ENCODE results near the gene ETFB. TPM values are rescaled to one million over a fixed set of nuclear protein-coding genes. Genes with fewer than 3 reads are reported as not detected.
A peak's percentile ranks its signal among the peaks of the same experiment; 100 is the strongest.

The ETFB gene
- total and polyA plus RNA-seq, 7 donors: 59.5 to 361 (median 158) TPM

DNA sequence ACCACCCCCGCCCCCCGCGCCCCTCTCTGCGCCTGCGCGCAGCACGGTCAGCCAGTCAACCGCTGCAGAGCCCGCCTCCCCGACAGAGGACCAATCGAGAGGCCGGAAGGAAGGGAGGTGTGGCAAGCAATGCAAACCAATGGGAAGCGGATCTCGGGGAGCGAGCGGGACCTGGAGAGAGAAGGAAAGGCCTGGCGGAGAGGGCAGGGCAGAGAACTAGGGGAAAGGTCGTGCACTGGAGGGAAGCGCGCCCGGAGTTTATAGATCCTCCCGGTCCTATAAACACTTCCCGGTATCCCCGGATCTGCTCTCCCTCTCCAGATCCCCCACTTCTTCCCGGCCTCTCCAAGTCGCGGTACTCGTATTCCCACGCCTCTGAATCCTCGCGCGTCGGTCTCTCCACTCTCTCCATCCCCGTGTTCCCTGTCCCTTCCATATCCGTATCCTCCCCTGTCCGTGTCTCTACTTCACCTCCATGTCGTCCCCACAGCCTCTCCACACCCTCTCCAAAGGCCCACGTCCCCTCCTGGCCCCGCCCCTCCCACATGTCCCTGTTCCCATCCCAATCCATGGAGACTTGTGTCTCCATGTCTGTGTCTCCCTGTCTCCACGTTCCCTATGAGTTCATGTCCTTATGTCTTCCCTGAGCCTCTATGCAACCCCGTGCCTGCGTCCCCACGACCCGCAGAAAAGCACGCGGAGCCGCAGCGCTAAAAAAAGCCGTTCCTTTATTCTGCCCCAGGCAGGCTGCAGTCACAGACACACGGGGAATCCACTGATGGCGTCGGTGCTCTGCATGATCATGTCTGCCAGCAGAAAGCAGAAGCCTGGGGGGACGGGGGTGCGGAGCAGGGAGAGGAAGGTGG lies 434 bp upstream of the ETFB start:
- peaks cover 0 to 54% (median 27%) of the 10 kb centered on the region in 4 donors for H3K4me1 ChIP-seq
- 0 to 1% methylated on average over 54 of the region's 54 CpGs for WGBS, 2 donors
- no peaks in the 10 kb centered on the region for H3K36me3 ChIP-seq
- intact Hi-C loops (cut with DNase I): loop anchor here (1.0 to 10.0 kb wide), 3 partner anchors 26 to 323 kb away; partner anchors contain the start of gene ZNF175
- H3K4me3 ChIP-seq: peak overlapping the region; percentile 64 to 93 (median 74)
- peak; percentile 100 for DNase-seq
- no peaks in the 10 kb centered on the region for H3K9me3 ChIP-seq
- H3K27me3 ChIP-seq: no peaks in the 10 kb centered on the region
- H3K27ac ChIP-seq: peak overlapping the region; percentile 97 to 100 (median 98)
- TF ChIP-seq POLR2A (IDR thresholded peaks at IDR 0.05): peak; percentile 52 to 64
- TF ChIP-seq POLR2AphosphoS5 (IDR thresholded peaks at IDR 0.05): peak; percentile 85 to 99 (median 96)
- TF ChIP-seq, protein P1, sequence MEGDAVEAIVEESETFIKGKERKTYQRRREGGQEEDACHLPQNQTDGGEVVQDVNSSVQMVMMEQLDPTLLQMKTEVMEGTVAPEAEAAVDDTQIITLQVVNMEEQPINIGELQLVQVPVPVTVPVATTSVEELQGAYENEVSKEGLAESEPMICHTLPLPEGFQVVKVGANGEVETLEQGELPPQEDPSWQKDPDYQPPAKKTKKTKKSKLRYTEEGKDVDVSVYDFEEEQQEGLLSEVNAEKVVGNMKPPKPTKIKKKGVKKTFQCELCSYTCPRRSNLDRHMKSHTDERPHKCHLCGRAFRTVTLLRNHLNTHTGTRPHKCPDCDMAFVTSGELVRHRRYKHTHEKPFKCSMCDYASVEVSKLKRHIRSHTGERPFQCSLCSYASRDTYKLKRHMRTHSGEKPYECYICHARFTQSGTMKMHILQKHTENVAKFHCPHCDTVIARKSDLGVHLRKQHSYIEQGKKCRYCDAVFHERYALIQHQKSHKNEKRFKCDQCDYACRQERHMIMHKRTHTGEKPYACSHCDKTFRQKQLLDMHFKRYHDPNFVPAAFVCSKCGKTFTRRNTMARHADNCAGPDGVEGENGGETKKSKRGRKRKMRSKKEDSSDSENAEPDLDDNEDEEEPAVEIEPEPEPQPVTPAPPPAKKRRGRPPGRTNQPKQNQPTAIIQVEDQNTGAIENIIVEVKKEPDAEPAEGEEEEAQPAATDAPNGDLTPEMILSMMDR (IDR thresholded peaks at IDR 0.05): no peak

DNA sequence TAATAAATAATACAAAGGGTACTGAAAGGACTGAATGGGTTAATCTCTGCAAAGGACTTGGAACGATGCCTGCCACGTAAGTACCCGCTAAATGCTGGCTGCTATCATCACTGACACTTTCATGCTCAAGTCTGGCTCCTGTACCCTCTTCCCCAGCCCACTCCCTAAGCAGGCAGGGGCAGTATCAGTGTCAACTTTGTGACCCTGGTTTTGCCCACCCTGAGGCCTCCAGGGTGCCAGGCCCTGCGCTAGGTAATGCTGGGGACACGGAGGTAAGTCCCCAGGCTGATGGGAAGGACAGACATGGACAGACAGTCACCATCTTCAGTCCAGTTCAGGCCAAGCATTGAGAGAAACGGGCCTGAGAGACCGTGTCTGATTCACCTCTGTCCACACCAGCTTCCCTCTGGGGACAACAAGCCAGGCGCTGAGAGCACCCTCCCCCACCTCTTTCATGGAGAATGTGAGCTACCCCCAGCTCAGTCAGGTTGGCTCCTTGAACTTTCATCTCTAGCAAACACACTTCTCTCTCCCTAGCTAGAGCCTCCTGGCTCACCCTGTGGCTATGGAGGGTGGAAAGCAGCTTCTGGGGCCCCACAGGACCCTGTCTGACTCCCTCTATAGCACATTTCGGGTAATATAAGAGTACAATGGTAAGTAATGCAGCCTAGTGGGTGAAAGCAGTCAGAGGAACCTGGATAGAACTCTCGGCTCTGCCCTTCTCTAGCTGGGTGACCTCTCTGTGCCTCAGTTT lies 800 bp downstream of the ETFB start:
- WGBS, 2 donors: 8 to 29% methylated on average over 10 of the region's 10 CpGs
- H3K27me3 ChIP-seq: no peaks in the 10 kb centered on the region
- peak overlapping the region; percentile 64 to 93 (median 74) for H3K4me3 ChIP-seq
- peak; percentile 73 for DNase-seq
- H3K36me3 ChIP-seq: no peaks in the 10 kb centered on the region
- H3K27ac ChIP-seq: peak overlapping the region; percentile 97 to 100 (median 98)
- intact Hi-C loops (cut with DNase I): loop anchor here (10.0 kb wide), 1 partner anchor 209 kb away; the partner anchor contains the start of gene ZNF175
- peaks cover 0 to 54% (median 27%) of the 10 kb centered on the region in 4 donors for H3K4me1 ChIP-seq
- TF ChIP-seq POLR2AphosphoS5 (IDR thresholded peaks at IDR 0.05): no peak
- TF ChIP-seq EP300 (IDR thresholded peaks at IDR 0.05): no peak
- TF ChIP-seq, protein P1 (IDR thresholded peaks at IDR 0.05): no peak
- no peak for TF ChIP-seq POLR2A (IDR thresholded peaks at IDR 0.05)
- H3K9me3 ChIP-seq: no peaks in the 10 kb centered on the region

DNA sequence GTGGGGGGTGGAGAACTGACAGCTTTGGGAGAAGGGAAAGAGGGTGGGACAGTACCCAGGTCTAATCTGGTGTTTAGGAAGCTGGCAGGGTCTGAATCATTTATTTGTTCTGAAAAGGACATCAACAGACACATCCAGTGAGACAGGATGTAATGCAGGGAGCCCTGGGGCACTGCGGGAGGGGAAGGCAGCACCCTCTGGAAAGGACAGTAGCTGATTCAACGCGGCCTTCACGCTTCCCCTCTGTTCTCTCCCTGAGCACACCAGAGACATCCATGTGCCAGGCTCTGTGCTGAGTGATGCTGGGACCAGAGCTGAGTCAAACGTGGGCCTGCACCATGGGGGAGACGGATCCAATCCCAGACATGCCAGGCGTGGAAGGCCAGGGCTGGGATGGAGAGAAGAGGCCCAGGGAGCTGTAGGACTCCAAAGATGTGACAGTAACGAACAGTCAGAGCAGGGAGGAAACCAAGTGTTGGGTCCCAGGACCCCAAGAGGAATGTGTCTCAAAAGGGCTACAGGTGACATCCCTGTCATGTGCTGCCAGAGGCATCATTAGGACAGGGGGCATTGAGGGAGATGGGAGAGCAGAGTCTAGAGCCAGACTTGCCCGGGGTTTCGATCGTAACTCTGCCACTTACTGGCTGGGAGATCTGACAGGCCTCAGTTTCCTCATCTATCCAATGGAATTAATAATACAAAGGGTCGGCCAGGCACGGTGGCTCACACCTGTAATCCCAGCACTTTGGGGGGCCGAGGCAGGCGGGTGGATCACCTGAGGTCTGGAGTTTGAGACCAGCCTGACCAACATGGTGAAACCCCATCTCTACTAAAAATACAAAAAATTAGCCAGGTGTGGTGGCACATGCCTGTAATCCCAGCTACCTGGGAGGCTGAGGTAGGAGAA lies 1.7 kb downstream of the ETFB start:
- intact Hi-C loops (cut with DNase I): loop anchor here (10.0 kb wide), 1 partner anchor 210 kb away; the partner anchor contains the start of gene ZNF175
- H3K4me3 ChIP-seq: peak overlapping the region in 1 of 4 donors; percentile 64
- H3K27ac ChIP-seq: peak overlapping the region; percentile 97 to 100 (median 98)
- 85 to 86% methylated on average over 15 of the region's 15 CpGs for WGBS, 2 donors
- H3K27me3 ChIP-seq: no peaks in the 10 kb centered on the region
- DNase-seq: no peak
- H3K4me1 ChIP-seq: peaks cover 0 to 54% (median 27%) of the 10 kb centered on the region in 4 donors
- no peaks in the 10 kb centered on the region for H3K9me3 ChIP-seq
- TF ChIP-seq POLR2AphosphoS5 (IDR thresholded peaks at IDR 0.05) (no peak), EP300 (IDR thresholded peaks at IDR 0.05) (no peak), POLR2A (IDR thresholded peaks at IDR 0.05) (no peak)
- TF ChIP-seq, protein P1 (IDR thresholded peaks at IDR 0.05): no peak
- no peaks in the 10 kb centered on the region for H3K36me3 ChIP-seq

DNA sequence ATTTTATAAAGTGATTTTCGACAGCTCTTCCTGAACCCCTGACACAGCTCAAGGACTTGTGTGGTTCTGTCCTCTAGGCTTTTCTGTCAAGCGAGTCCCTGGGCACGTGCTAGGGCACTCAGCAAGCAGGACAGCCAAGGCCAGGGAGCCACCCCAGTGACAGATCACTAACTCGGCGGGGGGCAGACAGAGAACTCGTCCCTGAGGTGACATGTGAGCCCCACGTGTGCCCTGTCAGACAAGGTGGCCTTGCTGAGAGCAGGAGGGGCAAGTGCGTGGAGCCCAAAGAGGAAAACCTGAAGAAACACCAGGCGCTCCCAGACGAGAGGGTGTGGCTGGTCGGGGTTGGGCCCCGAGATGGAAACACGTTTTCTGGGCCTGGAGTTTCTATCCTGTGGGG lies 4.9 kb downstream of the ETFB start:
- 86 to 90% methylated on average over 13 of the region's 13 CpGs for WGBS, 2 donors

More for the DNA sequence above, 4.9 kb downstream of the ETFB start:
- H3K9me3 ChIP-seq: no peaks in the 10 kb centered on the region
- no peak for DNase-seq
- H3K27me3 ChIP-seq: no peaks in the 10 kb centered on the region
- no peak overlapping the region for H3K4me3 ChIP-seq
- H3K27ac ChIP-seq: peak overlapping the region in 1 of 4 donors; percentile 100
- H3K36me3 ChIP-seq: no peaks in the 10 kb centered on the region
- intact Hi-C loops (cut with DNase I): loop anchor here (10.0 kb wide), 1 partner anchor 214 kb away; the partner anchor contains the start of gene ZNF175
- H3K4me1 ChIP-seq: peaks cover 0 to 37% (median 22%) of the 10 kb centered on the region in 4 donors
- TF ChIP-seq, protein P1 (IDR thresholded peaks at IDR 0.05): no peak
- no peak for TF ChIP-seq EP300 (IDR thresholded peaks at IDR 0.05)
- no peak for TF ChIP-seq POLR2AphosphoS5 (IDR thresholded peaks at IDR 0.05)
- TF ChIP-seq POLR2A (IDR thresholded peaks at IDR 0.05): no peak
